GM06990 (cell line): ENCODE data around the gene LAMB1.

ENCODE experiments used
- DNase-seq: peaks from one replicate; pipeline ENCODE4 v3.0.0-alpha.2; 2011; ENCODE audit not compliant: insufficient read length; ENCODE audit errors: extremely low read depth
- H3K27me3 ChIP-seq: replicated peaks from 2 replicates; pipeline ENCODE4 v1.6.0; 2011; ENCODE audit warnings: low read length; ENCODE audit not compliant: control insufficient read depth, insufficient read depth
- H3K36me3 ChIP-seq: 2 replicates; pipeline ENCODE4 v1.5.1; 2011; ENCODE audit warnings: low read length; ENCODE audit not compliant: control insufficient read depth, insufficient read depth
- H3K4me3 ChIP-seq: replicated peaks from 2 replicates; pipeline ENCODE4 v1.5.1; 2011; ENCODE audit warnings: low read depth, mild to moderate bottlenecking, control low read depth, low read length
- CTCF ChIP-seq: IDR thresholded peaks from 2 replicates; pipeline ENCODE4 v1.5.1; 2011; ENCODE audit warnings: low read length, control low read depth, mild to moderate bottlenecking, inconsistent platforms; ENCODE audit not compliant: insufficient read depth, poor library complexity, severe bottlenecking

Gene LAMB1

GRCh38 chr7:107994421-107995030, 8.4 kb downstream of the LAMB1 start:
- Histone ChIP-seq H3K4me3 (no peak overlapping the region), H3K36me3 (no peaks in the 10 kb centered on the region), H3K27me3 (no peaks in the 10 kb centered on the region; the same call in 1 of the 2 replicates)
- no peak for DNase-seq
- TF ChIP-seq CTCF: no peak

GRCh38 chr7:107993891-107994291, 9.1 kb downstream of the LAMB1 start:
- H3K27me3 ChIP-seq: no peaks in the 10 kb centered on the region; the same call in 1 of the 2 replicates
- DNase-seq: no peak
- no peak overlapping the region for H3K4me3 ChIP-seq
- no peaks in the 10 kb centered on the region for H3K36me3 ChIP-seq
- TF ChIP-seq CTCF: no peak

- Histone ChIP-seq H3K27me3 (no peaks in the 10 kb centered on the region; the same call in none of the 2 replicates), H3K4me3 (no peak overlapping the region), H3K36me3 (no peaks in the 10 kb centered on the region)
- DNase-seq: no peak
- no peak for TF ChIP-seq CTCF
Measured at GRCh38 chr7:107989618-107990373, 13.2 kb downstream of the LAMB1 start.

GRCh38 chr7:107982918-107983389, 20.0 kb downstream of the LAMB1 start:
- Histone ChIP-seq H3K4me3 (no peak overlapping the region), H3K36me3 (no peaks in the 10 kb centered on the region), H3K27me3 (no peaks in the 10 kb centered on the region; the same call in 1 of the 2 replicates)
- no peak for TF ChIP-seq CTCF
- no peak for DNase-seq

- no peaks in the 10 kb centered on the region for H3K36me3 ChIP-seq
- no peak for DNase-seq
- H3K4me3 ChIP-seq: no peak overlapping the region
- no peak for TF ChIP-seq CTCF
- no peaks in the 10 kb centered on the region; the same call in 1 of the 2 replicates for H3K27me3 ChIP-seq
Measured at GRCh38 chr7:107982042-107982840, 20.7 kb downstream of the LAMB1 start.
